HCT116 (cell line): ENCODE data around the gene AIFM1. TPM values are rescaled to one million over a fixed set of nuclear protein-coding genes. Genes with fewer than 3 reads are reported as not detected.

ENCODE experiments used
- ATAC-seq: fragments of 200-7000 bp; cut with Tn5 transposase; 2 replicates; pipeline ENCODE4 v1.9.1; 2020; ENCODE audit warnings: mild to moderate bottlenecking, moderate library complexity
- BruUV-seq: library from RNA; stranded (reverse); fragments of 400-500 nt; replicated peaks from 2 replicates; lab custom pipeline; 2021; lab: Mats Ljungman, UMichigan
- CTCF ChIA-PET: fragments of 300-600 bp; sonication (Branson Sonifier 250); formaldehyde crosslinking; loops from one replicate; lab custom pipeline; 2021; ENCODE audit warnings: antibody characterized with exemption; lab: Charles Lee
- POLR2A ChIA-PET: fragments of 300-600, 350-600 bp; sonication (Branson Sonifier 250); formaldehyde crosslinking; loops from one replicate; lab custom pipeline; 2021; ENCODE audit warnings: antibody characterized with exemption; lab: Charles Lee
- RAD21 ChIA-PET, 2 experiments: fragments of 300-600 bp; sonication (Branson Sonifier 250); formaldehyde crosslinking; loops; one replicate each; lab custom pipeline; 2023; ENCODE audit warnings: low total read pairs in 2 of 2; ENCODE audit not compliant: uncharacterized antibody in 2 of 2, unreplicated experiment in 2 of 2, low non-redundant PET in 1 of 2; lab: Charles Lee
- DNase-seq: peaks from one replicate; pipeline ENCODE4 v3.0.0-alpha.2; 2010; ENCODE audit warnings: low read depth, low spot score
- H2AFZ ChIP-seq: fragments of 200-600 bp; shearing (Covaris generic), sonication (generic); 2 replicates; pipeline ENCODE4 v1.6.1; 2017; ENCODE audit warnings: low read depth, mixed run types, mixed read lengths, antibody characterized with exemption, low read length; ENCODE audit not compliant: poor library complexity, severe bottlenecking
- H3K27ac ChIP-seq: 2 replicates; pipeline ENCODE4 v1.5.1; 2012; ENCODE audit warnings: low read depth, low read length
- H3K27me3 ChIP-seq: fragments of 200-600 bp; sonication (generic); 2 replicates; pipeline ENCODE4 v1.6.1; 2016; ENCODE audit warnings: mixed run types, low read length, mixed read lengths; ENCODE audit not compliant: insufficient read depth
- H3K36me3 ChIP-seq, 2 experiments: fragments of 200-500 bp in 1 of 2; fragments of 200-600 bp in 1 of 2; sonication (Bioruptor generic) in 1 of 2; sonication (generic) in 1 of 2; 2 replicates each; pipeline versions ENCODE4 v1.5.1 to v1.6.1; 2014 to 2016; ENCODE audit warnings: low read length in 2 of 2, inconsistent platforms in 1 of 2, mixed read lengths in 1 of 2, mixed run types in 1 of 2; ENCODE audit not compliant: insufficient read depth in 2 of 2, control insufficient read depth in 1 of 2
- H3K4me1 ChIP-seq, 2 experiments: fragments of 200-600 bp in 1 of 2; sonication (generic) in 1 of 2; 2 replicates each; pipeline versions ENCODE4 v1.5.1 to v1.6.1; 2012 to 2017; ENCODE audit warnings: low read length in 2 of 2, inconsistent platforms in 1 of 2, mild to moderate bottlenecking in 1 of 2, mixed read lengths in 1 of 2, mixed run types in 1 of 2, moderate library complexity in 1 of 2; ENCODE audit not compliant: insufficient read depth in 2 of 2, control insufficient read depth in 1 of 2
- H3K4me2 ChIP-seq: fragments of 200-600 bp; sonication (generic); 2 replicates; pipeline ENCODE4 v1.6.1; 2017; ENCODE audit warnings: mixed run types, low read length, mixed read lengths
- H3K4me3 ChIP-seq, 2 experiments: fragments of 200-600 bp in 1 of 2; sonication (generic) in 1 of 2; replicated peaks in 1 of 2; 2 replicates each; pipeline ENCODE4 v1.5.1; 2011 to 2016; ENCODE audit warnings: low read length in 2 of 2, control low read depth in 1 of 2, low read depth in 1 of 2, mild to moderate bottlenecking in 1 of 2, mixed read lengths in 1 of 2, mixed run types in 1 of 2
- H3K79me2 ChIP-seq: fragments of 200-600 bp; sonication (generic); 2 replicates; pipeline ENCODE4 v1.6.1; 2017; ENCODE audit warnings: mild to moderate bottlenecking, mixed run types, low read length, moderate library complexity, mixed read lengths; ENCODE audit not compliant: insufficient read depth
- H3K9ac ChIP-seq: fragments of 200-600 bp; sonication (generic); 2 replicates; pipeline ENCODE4 v1.6.1; 2016; ENCODE audit warnings: low read length, mixed read lengths
- H3K9me2 ChIP-seq: fragments of 200-600 bp; sonication (generic), shearing (Covaris generic); 2 replicates; pipeline ENCODE4 v1.6.1; 2017; ENCODE audit warnings: mixed run types, mild to moderate bottlenecking, moderate library complexity; ENCODE audit not compliant: insufficient read depth
- H3K9me3 ChIP-seq, 2 experiments: fragments of 200-500 bp in 1 of 2; fragments of 200-600 bp in 1 of 2; sonication (Bioruptor generic) in 1 of 2; sonication (generic) in 1 of 2; 2 replicates each; pipeline ENCODE4 v1.6.1; 2014 to 2017; ENCODE audit warnings: low read length in 2 of 2, mixed read lengths in 2 of 2, inconsistent platforms in 1 of 2, low read depth in 1 of 2, mild to moderate bottlenecking in 1 of 2, mixed run types in 1 of 2, moderate library complexity in 1 of 2; ENCODE audit not compliant: control insufficient read depth in 1 of 2, insufficient read depth in 1 of 2
- H4K20me1 ChIP-seq: fragments of 200-600 bp; sonication (generic), shearing (Covaris generic); 2 replicates; pipeline ENCODE4 v1.6.1; 2017; ENCODE audit warnings: mixed run types, mild to moderate bottlenecking, moderate library complexity; ENCODE audit not compliant: insufficient read depth
- CEBPB ChIP-seq: IDR thresholded peaks from 2 replicates; pipeline ENCODE4 v1.6.1; 2012; ENCODE audit warnings: low read depth
- ELF1 ChIP-seq: IDR thresholded peaks from 2 replicates; pipeline ENCODE4 v1.6.1; 2012; ENCODE audit warnings: low read depth, borderline replicate concordance
- JUND ChIP-seq: IDR thresholded peaks from 2 replicates; pipeline ENCODE4 v1.6.1; 2012
- POLR2A ChIP-seq: IDR thresholded peaks from 2 replicates; pipeline ENCODE4 v1.7.0; 2011; ENCODE audit warnings: borderline replicate concordance; ENCODE audit not compliant: insufficient read depth, insufficient read length; ENCODE audit errors: extremely low read depth
- SIN3A ChIP-seq: IDR thresholded peaks from 2 replicates; pipeline ENCODE4 v1.6.1; 2012; ENCODE audit warnings: low read depth
- YY1 ChIP-seq: IDR thresholded peaks from 2 replicates; pipeline ENCODE4 v1.6.1; 2011; ENCODE audit warnings: low read length, low read depth, moderate library complexity, mild to moderate bottlenecking; ENCODE audit not compliant: insufficient replicate concordance; ENCODE audit errors: extremely low read depth
- ZFX ChIP-seq: fragments of 450-650 bp; IDR thresholded peaks from 2 replicates; pipeline ENCODE4 v1.6.1; 2017
- intact Hi-C: fragments of 100-400 bp; cut with micrococcal nuclease; formaldehyde crosslinking; loops from 2 replicates; pipeline ENCODE4 v1.10.0; 2022
- total RNA-seq: library from RNA; stranded (reverse); gene quantifications from one replicate; pipeline ENCODE4 v1.2.1, GENCODE V29; 2021; ENCODE audit not compliant: unreplicated experiment
- TF ChIP-seq, protein P1 (sequence below): IDR thresholded peaks from 2 replicates; pipeline ENCODE4 v1.6.1; 2011; ENCODE audit warnings: mild to moderate bottlenecking, low read length, moderate library complexity; ENCODE audit not compliant: insufficient replicate concordance; ENCODE audit errors: extremely low read depth
- TF ChIP-seq, protein P2 (sequence below): IDR thresholded peaks from 2 replicates; pipeline ENCODE4 v1.6.1; 2012

Gene AIFM1
- total RNA-seq, 1 experiment from 2014 or later, result 50.0 TPM

DNA sequence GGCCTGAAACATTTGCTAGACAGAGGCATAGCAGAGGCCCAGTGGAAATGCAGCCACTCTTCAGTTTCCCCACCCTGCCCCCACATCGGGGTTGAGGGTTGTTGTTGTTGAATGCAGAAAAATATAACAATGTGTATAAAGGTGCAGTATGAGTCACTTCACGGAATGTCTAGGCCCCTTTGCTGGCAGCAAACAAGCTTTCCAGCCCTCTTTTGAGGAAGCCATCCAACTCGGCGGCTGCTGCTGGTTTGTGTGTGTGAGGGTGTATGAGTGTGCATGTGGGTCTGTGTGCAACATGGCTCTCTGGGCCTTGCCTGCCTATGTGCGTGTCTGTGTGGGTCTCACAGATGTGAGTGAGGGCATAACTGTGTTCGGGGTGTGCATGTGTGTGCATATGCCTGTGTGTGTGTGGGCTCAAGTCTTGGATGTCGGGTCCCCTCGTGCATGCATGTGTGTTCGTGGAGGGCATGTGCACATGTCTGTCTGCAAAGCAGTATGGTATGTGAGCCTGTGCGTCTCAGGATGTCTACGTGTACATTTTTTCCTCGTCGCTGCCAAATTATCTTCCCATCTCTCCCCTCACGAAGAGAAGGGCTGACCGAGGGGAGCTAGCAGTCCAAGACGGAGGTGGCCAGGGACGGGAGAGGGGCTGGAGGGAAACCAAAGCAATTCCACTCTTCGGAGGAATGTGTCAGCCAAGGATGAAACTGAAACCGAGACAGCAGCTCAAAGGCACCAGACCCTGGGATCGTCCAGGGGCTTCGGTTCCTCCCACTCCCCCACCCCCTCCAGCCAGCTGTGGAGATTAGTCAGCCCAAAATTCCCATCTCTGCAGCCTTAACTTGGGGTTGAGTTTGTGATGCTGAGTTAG lies 47.0 kb downstream of the AIFM1 start:
- Histone ChIP-seq H3K9me2 (no peaks in the 10 kb centered on the region), H3K9me3 (no peaks in the 10 kb centered on the region), H4K20me1 (no peaks in the 10 kb centered on the region), H3K79me2 (no peaks in the 10 kb centered on the region), H3K27me3 (no peaks in the 10 kb centered on the region), H3K4me1 (peaks cover 34 to 64% of the 10 kb centered on the region in 2 experiments), H3K4me3 (no peak overlapping the region), H3K27ac (0 out of 2 replicates have a peak overlapping the region, but pooled peaks have one; percentile 13), H3K4me2 (peak overlapping the region; percentile 58), H3K36me3 (no peaks in the 10 kb centered on the region), H3K9ac (no peak overlapping the region), H2AFZ (no peak overlapping the region)
- ATAC-seq (0 out of 2 replicates have a peak, but pooled peaks have one; percentile 12), DNase-seq (no peak)
- TF ChIP-seq YY1 (no peak), ELF1 (no peak), POLR2A (no peak), CEBPB (no peak), JUND (no peak), ZFX (no peak), SIN3A (no peak)
- TF ChIP-seq, protein P1, sequence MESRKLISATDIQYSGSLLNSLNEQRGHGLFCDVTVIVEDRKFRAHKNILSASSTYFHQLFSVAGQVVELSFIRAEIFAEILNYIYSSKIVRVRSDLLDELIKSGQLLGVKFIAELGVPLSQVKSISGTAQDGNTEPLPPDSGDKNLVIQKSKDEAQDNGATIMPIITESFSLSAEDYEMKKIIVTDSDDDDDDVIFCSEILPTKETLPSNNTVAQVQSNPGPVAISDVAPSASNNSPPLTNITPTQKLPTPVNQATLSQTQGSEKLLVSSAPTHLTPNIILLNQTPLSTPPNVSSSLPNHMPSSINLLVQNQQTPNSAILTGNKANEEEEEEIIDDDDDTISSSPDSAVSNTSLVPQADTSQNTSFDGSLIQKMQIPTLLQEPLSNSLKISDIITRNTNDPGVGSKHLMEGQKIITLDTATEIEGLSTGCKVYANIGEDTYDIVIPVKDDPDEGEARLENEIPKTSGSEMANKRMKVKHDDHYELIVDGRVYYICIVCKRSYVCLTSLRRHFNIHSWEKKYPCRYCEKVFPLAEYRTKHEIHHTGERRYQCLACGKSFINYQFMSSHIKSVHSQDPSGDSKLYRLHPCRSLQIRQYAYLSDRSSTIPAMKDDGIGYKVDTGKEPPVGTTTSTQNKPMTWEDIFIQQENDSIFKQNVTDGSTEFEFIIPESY, result no peak
- TF ChIP-seq, protein P2, sequence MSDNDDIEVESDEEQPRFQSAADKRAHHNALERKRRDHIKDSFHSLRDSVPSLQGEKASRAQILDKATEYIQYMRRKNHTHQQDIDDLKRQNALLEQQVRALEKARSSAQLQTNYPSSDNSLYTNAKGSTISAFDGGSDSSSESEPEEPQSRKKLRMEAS, result no peak
- intact Hi-C loops, result no loop called here
- RAD21 ChIA-PET, result no interaction called here
- no TSS peak for BruUV-seq
- POLR2A ChIA-PET, result no interaction called here
- CTCF ChIA-PET, result no interaction called here
